Keratinocyte (primary cell): Measurements from ENCODE around the gene CHMP2B. TPM values are rescaled to one million over a fixed set of nuclear protein-coding genes. Genes with fewer than 3 reads are reported as not detected.

ENCODE experiments used
- DNase-seq: peaks from one replicate; pipeline ENCODE4 v3.0.0-alpha.2; 2011; ENCODE audit warnings: low read depth, missing footprints, low spot score
- FAIRE-seq: peaks from 2 replicates; lab custom pipeline; 2011; peaks lifted over from hg19 to GRCh38; lab: Jason Lieb, UNC
- H2AFZ ChIP-seq: 2 replicates; pipeline ENCODE4 v1.6.0; 2012; ENCODE audit warnings: low read length, control low read depth, inconsistent platforms; ENCODE audit not compliant: control insufficient read depth
- H3K27ac ChIP-seq: 2 replicates; pipeline ENCODE4 v1.5.1; 2011; ENCODE audit warnings: low read length; ENCODE audit not compliant: control insufficient read depth, insufficient read depth
- H3K27me3 ChIP-seq: 3 replicates; pipeline ENCODE4 v1.6.0; 2011; ENCODE audit warnings: low read length; ENCODE audit not compliant: control insufficient read depth, insufficient read depth; ENCODE audit errors: extremely low read depth
- H3K36me3 ChIP-seq, 2 experiments: 2 replicates in 1 of 2; 3 replicates in 1 of 2; pipeline ENCODE4 v1.5.1; 2011; ENCODE audit warnings: low read length in 2 of 2, mild to moderate bottlenecking in 1 of 2; ENCODE audit not compliant: control insufficient read depth in 2 of 2, insufficient read depth in 2 of 2; ENCODE audit errors: extremely low read depth in 1 of 2
- H3K4me1 ChIP-seq: 3 replicates; pipeline ENCODE4 v1.5.1; 2011; ENCODE audit warnings: low read length; ENCODE audit not compliant: control insufficient read depth, insufficient read depth; ENCODE audit errors: extremely low read depth
- H3K4me2 ChIP-seq: 3 replicates; pipeline ENCODE4 v1.6.0; 2011; ENCODE audit warnings: low read depth, low read length; ENCODE audit not compliant: control insufficient read depth, insufficient read depth; ENCODE audit errors: extremely low read depth
- H3K4me3 ChIP-seq, 3 experiments: fragments of 200-600 bp in 1 of 3; sonication (generic) in 1 of 3; 2 replicates in 2 of 3; 3 replicates in 1 of 3; pipeline ENCODE4 v1.5.1; 2011 to 2016; ENCODE audit warnings: low read length in 3 of 3, mild to moderate bottlenecking in 3 of 3, control low read depth in 2 of 3, inconsistent platforms in 1 of 3, low read depth in 1 of 3, mixed read lengths in 1 of 3, mixed run types in 1 of 3, moderate library complexity in 1 of 3; ENCODE audit not compliant: control insufficient read depth in 2 of 3, insufficient read depth in 2 of 3; ENCODE audit errors: extremely low read depth in 1 of 3
- H3K79me2 ChIP-seq: 2 replicates; pipeline ENCODE4 v1.6.0; 2012; ENCODE audit warnings: low read length; ENCODE audit not compliant: control insufficient read depth, insufficient read depth
- H3K9ac ChIP-seq: 3 replicates; pipeline ENCODE4 v1.6.0; 2011; ENCODE audit warnings: low read length; ENCODE audit not compliant: control insufficient read depth, insufficient read depth; ENCODE audit errors: extremely low read depth
- H3K9me1 ChIP-seq: 3 replicates; pipeline ENCODE4 v1.6.0; 2011; ENCODE audit warnings: low read length; ENCODE audit not compliant: control insufficient read depth, insufficient read depth; ENCODE audit errors: extremely low read depth
- H3K9me3 ChIP-seq: 2 replicates; pipeline ENCODE4 v1.5.1; 2012; ENCODE audit warnings: low read depth, low read length; ENCODE audit not compliant: control insufficient read depth
- H4K20me1 ChIP-seq: 3 replicates; pipeline ENCODE4 v1.6.0; 2011; ENCODE audit warnings: low read length; ENCODE audit not compliant: control insufficient read depth, insufficient read depth; ENCODE audit errors: extremely low read depth
- CTCF ChIP-seq, 3 experiments: IDR thresholded peaks in 1 of 3; conservative IDR thresholded peaks in 1 of 3; optimal IDR thresholded peaks in 1 of 3; 2 replicates in 2 of 3; 3 replicates in 1 of 3; pipeline versions ENCODE3 to v1.5.1; 2011; ENCODE audit warnings: low read length in 3 of 3, mild to moderate bottlenecking in 3 of 3, moderate library complexity in 2 of 3, control low read depth in 1 of 3, inconsistent platforms in 1 of 3; ENCODE audit not compliant: insufficient read depth in 2 of 3; ENCODE audit errors: extremely low read depth in 1 of 3
- EZH2 ChIP-seq: IDR thresholded peaks from one replicate; pipeline ENCODE4 v1.6.1; 2012; ENCODE audit warnings: inconsistent platforms, mild to moderate bottlenecking, low read length, moderate library complexity
- dilution Hi-C: fragments of 300-500 bp; cut with MboI; formaldehyde crosslinking; loops from one replicate; pipeline ENCODE4 v1.7.0; 2020; ENCODE audit warnings: low sequenced_read_pairs; ENCODE audit not compliant: extremely low pct_ligation_motif_present
- polyA plus RNA-seq, 5 experiments: library from polyadenylated mRNA; depleted of rRNA in 3 of 5; stranded (reverse) in 3 of 5; stranded (forward) in 1 of 5; unstranded in 1 of 5; fragments of >200 nt; gene quantifications; 1 replicate in 1 of 5; 2 replicates in 3 of 5; 3 replicates in 1 of 5; pipeline versions ENCODE4 v1.2.1 to v1.2.3, GENCODE V29; 2011 to 2012; ENCODE audit warnings: missing spikeins in 2 of 5, low read depth in 1 of 5, low replicate concordance in 1 of 5

The CHMP2B gene
- polyA plus RNA-seq, 1 donor (not counting 4 experiments of a cell fraction or from before 2014, with no cell fraction given) = 38.2 TPM

GRCh38 chr3:87207460-87207859 is 19.6 kb upstream of the CHMP2B start:
- no peaks in the 10 kb centered on the region for H3K9me1 ChIP-seq
- no peaks in the 10 kb centered on the region for H3K79me2 ChIP-seq
- no peak for TF ChIP-seq CTCF (optimal IDR thresholded peaks at IDR 0.05 in 1 of 3, IDR thresholded peaks at IDR 0.05 in 1 of 3, conservative IDR thresholded peaks at IDR 0.05 in 1 of 3; ENCODE audit: extremely low read depth in 1 of 3, insufficient read depth in 2 of 3, low read length in 3 of 3)
- TF ChIP-seq EZH2 = no peak
- H3K36me3 ChIP-seq = no peaks in the 10 kb centered on the region
- DNase-seq (no peak), FAIRE-seq (peak; percentile 74)
- peak overlapping the region; percentile 19 for H3K27ac ChIP-seq
- H2AFZ ChIP-seq = no peak overlapping the region
- H4K20me1 ChIP-seq = no peaks in the 10 kb centered on the region
- H3K27me3 ChIP-seq = no peaks in the 10 kb centered on the region
- dilution Hi-C loops = no loop called here
- no peak overlapping the region for H3K9ac ChIP-seq
- peak overlapping the region; percentile 27 for H3K4me2 ChIP-seq
- H3K9me3 ChIP-seq = no peaks in the 10 kb centered on the region
- H3K4me1 ChIP-seq = peaks cover 19% of the 10 kb centered on the region
- H3K4me3 ChIP-seq = no peak overlapping the region

- no peak overlapping the region for H3K27ac ChIP-seq
- no peaks in the 10 kb centered on the region for H3K27me3 ChIP-seq
- DNase-seq (no peak), FAIRE-seq (no peak)
- no peak overlapping the region for H3K4me2 ChIP-seq
- TF ChIP-seq CTCF (optimal IDR thresholded peaks at IDR 0.05 in 1 of 3, IDR thresholded peaks at IDR 0.05 in 1 of 3, conservative IDR thresholded peaks at IDR 0.05 in 1 of 3; ENCODE audit: extremely low read depth in 1 of 3, insufficient read depth in 2 of 3, low read length in 3 of 3) = no peak
- no peak for TF ChIP-seq EZH2
- dilution Hi-C loops = no loop called here
- no peaks in the 10 kb centered on the region for H3K9me3 ChIP-seq
- H3K4me1 ChIP-seq = peaks cover 19% of the 10 kb centered on the region
- no peaks in the 10 kb centered on the region for H3K79me2 ChIP-seq
- H3K9me1 ChIP-seq = no peaks in the 10 kb centered on the region
- no peaks in the 10 kb centered on the region for H3K36me3 ChIP-seq
- no peak overlapping the region for H3K9ac ChIP-seq
- H2AFZ ChIP-seq = no peak overlapping the region
- H4K20me1 ChIP-seq = no peaks in the 10 kb centered on the region
- H3K4me3 ChIP-seq = no peak overlapping the region
These were observed 18.0 kb upstream of the CHMP2B start for GRCh38 chr3:87209111-87209510.
